Choroid plexus epithelial cell (primary cell): Measurements from ENCODE around the gene ADAMTS14.

Source experiments
- DNase-seq: peaks from one replicate; pipeline ENCODE4 v3.0.0-alpha.2; 2010; ENCODE audit warnings: low read depth
- H3K4me3 ChIP-seq: 2 replicates; pipeline ENCODE4 v1.5.1; 2011; ENCODE audit warnings: low read depth, mild to moderate bottlenecking, control low read depth, low read length, moderate library complexity
- TF ChIP-seq, protein P1 (sequence below): conservative IDR thresholded peaks from 2 replicates; pipeline ENCODE4 v1.5.1; 2011; ENCODE audit warnings: low read depth, mild to moderate bottlenecking, control low read depth, inconsistent platforms, low read length, moderate library complexity

ADAMTS14 gene

DNA sequence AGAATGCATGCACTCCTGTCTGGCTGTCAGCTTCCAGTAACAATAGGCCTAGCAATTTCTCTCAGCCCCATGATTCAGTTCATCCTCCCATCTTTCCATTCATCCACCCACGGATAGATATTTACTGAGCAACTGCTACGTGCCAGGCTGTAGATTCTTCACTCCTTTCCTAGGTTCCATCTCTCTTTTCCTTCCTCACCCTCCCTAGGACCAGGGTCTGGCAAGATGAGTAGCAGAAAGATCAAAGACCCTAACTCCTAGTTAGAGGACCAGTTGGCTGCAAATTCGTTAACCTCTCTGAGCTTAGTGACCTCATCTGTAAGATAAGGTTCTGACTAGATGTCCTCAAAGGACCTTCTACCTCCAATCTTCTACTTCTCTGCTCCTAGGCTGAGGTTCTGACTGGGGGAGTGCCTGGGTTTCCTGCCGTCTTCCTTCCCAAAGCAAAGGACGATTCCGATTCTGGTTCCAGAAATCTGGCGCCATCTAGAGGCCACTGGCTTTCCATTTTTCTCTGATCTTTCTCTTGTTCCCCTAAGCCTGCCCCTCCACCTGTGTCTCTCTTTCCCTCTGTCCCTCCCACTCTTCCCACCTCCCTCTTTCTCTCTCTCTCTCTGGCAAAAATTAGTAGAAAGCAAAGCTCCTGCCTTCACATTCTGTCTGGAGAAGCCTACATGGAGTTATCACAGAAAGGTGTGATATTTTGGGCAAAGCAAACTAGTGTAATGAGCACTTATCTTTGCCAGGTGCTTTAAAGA lies 86.6 kb downstream of the ADAMTS14 start:
- DNase-seq = peak; percentile 83
- H3K4me3 ChIP-seq = no peak overlapping the region
- TF ChIP-seq, protein P1, sequence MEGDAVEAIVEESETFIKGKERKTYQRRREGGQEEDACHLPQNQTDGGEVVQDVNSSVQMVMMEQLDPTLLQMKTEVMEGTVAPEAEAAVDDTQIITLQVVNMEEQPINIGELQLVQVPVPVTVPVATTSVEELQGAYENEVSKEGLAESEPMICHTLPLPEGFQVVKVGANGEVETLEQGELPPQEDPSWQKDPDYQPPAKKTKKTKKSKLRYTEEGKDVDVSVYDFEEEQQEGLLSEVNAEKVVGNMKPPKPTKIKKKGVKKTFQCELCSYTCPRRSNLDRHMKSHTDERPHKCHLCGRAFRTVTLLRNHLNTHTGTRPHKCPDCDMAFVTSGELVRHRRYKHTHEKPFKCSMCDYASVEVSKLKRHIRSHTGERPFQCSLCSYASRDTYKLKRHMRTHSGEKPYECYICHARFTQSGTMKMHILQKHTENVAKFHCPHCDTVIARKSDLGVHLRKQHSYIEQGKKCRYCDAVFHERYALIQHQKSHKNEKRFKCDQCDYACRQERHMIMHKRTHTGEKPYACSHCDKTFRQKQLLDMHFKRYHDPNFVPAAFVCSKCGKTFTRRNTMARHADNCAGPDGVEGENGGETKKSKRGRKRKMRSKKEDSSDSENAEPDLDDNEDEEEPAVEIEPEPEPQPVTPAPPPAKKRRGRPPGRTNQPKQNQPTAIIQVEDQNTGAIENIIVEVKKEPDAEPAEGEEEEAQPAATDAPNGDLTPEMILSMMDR = peak; percentile 92

DNA sequence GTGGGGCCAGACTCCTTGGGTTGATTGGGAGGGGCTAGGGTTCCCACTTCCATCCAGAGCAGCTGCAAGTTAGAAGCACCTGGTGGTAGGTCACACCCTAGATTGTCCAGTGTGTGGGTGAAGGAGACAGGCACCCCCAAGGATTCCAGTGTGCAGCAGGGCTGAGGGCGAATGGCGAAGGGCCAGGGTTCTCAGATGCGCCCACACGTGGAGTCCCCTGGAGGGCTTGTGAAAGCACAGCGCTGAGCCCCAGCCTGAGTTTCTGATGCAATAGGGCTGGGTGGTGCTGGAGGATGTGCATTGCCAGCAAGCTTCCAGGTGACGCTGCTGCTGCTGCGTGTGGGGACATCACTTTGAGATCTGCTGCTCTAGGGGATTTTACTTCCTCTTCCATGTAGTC lies 87.5 kb downstream of the ADAMTS14 start:
- TF ChIP-seq, protein P1 = no peak
- DNase-seq = peak; percentile 46
- no peak overlapping the region for H3K4me3 ChIP-seq

DNA sequence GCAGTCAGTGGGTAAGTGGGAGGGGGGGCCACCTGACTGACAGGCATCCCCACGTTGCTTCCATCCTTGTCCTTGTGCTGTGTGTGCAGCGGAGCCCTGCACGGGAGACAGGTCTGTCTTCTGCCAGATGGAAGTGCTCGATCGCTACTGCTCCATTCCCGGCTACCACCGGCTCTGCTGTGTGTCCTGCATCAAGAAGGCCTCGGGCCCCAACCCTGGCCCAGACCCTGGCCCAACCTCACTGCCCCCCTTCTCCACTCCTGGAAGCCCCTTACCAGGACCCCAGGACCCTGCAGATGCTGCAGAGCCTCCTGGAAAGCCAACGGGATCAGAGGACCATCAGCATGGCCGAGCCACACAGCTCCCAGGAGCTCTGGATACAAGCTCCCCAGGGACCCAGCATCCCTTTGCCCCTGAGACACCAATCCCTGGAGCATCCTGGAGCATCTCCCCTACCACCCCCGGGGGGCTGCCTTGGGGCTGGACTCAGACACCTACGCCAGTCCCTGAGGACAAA lies 88.0 kb downstream of the ADAMTS14 start:
- TF ChIP-seq, protein P1 = no peak
- no peak for DNase-seq
- H3K4me3 ChIP-seq = no peak overlapping the region

GRCh38 chr10:70761031-70761601 lies 88.8 kb downstream of the ADAMTS14 start:
- TF ChIP-seq, protein P1 = peak; percentile 74
- DNase-seq = peak; percentile 79
- H3K4me3 ChIP-seq = no peak overlapping the region

- no peak overlapping the region for H3K4me3 ChIP-seq
- TF ChIP-seq, protein P1 = no peak
- no peak for DNase-seq
These were observed 89.5 kb downstream of the ADAMTS14 start for GRCh38 chr10:70761727-70762350.

DNA sequence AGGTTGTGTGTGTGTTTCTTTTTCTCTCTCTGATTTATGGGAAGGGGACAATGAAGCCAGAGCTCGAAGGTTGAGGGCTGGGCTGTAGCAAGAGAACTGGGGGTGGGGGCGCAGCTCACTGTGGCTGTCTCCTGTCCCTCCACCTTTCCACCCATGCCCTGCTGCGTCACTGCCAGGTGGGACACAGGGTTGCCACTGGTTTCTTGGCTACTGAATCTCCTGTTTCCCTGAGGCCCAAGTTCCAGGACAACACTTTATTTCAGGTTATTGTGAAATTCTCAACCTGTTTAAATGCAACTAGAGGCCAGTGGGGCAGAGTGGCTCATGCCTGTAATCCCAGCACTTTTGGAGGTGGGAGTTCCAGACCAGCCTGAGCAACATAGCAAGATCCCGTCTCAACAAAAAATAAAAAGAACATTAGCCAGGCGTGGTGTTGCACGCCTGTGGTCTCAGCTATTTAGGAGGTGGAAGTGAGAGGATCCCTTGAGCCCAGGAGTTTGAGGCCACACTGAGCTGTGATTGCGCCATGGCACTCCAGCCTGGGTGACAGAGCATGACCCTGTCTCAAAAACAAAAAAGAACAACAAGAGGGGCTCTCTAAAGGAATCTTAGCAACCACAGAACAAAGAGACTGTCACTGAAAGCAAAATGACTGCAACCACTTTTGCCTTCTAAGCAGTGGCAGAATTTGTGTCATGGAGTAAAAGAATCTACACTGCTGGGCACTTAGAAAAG lies 90.3 kb downstream of the ADAMTS14 start:
- no peak for DNase-seq
- H3K4me3 ChIP-seq = no peak overlapping the region
- TF ChIP-seq, protein P1 = no peak
